DOHH2 (cell line): ENCODE measurements around the gene PRDM16.

Experiments used
- EZH2phosphoT487 ChIP-seq: fragments of 200-600 bp; sonication (generic); IDR thresholded peaks from 2 replicates; pipeline ENCODE4 v1.6.1; 2017; ENCODE audit warnings: borderline replicate concordance, mild to moderate bottlenecking, antibody characterized with exemption, low read length, moderate library complexity, mixed read lengths
- TF ChIP-seq, protein P1 (sequence below): fragments of 200-600 bp; sonication (generic); IDR thresholded peaks from one replicate; pipeline ENCODE4 v1.5.1; 2014; ENCODE audit warnings: antibody characterized with exemption, mild to moderate bottlenecking, low read depth, low read length; ENCODE audit not compliant: poor library complexity, severe bottlenecking

DNA sequence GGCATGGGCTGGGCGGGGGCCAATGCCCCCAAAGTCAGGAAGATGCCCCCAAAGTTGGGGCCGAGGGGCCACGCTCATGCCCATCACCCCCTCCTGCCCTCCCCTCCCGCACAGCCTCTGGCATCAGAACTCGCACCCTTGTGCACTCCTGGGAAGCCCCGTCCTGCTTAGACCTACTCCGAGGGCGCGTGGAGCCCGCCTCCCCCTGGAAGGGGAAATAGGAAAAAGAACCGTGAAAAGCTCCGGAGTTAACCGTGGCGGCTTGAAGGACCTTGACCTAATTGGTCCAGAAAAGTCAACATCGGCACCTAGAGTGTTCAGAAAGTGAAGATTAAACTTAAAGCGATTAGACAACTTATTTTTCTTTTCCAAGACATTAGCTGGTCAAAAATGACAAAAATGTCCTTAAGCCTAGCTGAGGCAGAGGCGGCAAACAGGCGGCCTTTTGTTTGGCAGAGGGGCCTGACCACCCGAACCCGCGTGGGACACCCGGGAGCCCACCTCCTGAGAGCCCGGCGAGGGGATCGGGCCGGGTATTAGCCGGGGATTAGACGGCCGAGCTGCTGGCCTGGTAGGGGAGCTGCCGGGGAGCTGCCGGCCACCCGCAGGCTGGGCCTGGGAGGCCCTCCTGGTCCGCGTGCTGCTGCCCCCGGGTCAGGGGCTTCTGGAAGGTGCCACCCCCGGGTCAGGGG is 65.5 kb downstream of the PRDM16 start:
- TF ChIP-seq, protein P1, sequence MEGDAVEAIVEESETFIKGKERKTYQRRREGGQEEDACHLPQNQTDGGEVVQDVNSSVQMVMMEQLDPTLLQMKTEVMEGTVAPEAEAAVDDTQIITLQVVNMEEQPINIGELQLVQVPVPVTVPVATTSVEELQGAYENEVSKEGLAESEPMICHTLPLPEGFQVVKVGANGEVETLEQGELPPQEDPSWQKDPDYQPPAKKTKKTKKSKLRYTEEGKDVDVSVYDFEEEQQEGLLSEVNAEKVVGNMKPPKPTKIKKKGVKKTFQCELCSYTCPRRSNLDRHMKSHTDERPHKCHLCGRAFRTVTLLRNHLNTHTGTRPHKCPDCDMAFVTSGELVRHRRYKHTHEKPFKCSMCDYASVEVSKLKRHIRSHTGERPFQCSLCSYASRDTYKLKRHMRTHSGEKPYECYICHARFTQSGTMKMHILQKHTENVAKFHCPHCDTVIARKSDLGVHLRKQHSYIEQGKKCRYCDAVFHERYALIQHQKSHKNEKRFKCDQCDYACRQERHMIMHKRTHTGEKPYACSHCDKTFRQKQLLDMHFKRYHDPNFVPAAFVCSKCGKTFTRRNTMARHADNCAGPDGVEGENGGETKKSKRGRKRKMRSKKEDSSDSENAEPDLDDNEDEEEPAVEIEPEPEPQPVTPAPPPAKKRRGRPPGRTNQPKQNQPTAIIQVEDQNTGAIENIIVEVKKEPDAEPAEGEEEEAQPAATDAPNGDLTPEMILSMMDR = no peak
- TF ChIP-seq EZH2phosphoT487 = no peak
